ENCODE results near the gene DPP6.

DPP6 gene

GRCh38 chr7:154812027-154812426 lies 759.8 kb downstream of the DPP6 start:
- DNase-seq (ENCODE audit: low read depth, low spot score): no peak

- DNase-seq (ENCODE audit: low read depth, low spot score): no peak
Measured at GRCh38 chr7:154817224-154817896, 765.2 kb downstream of the DPP6 start.

GRCh38 chr7:154827007-154827406 lies 774.8 kb downstream of the DPP6 start:
- DNase-seq (ENCODE audit: low read depth, low spot score): no peak

GRCh38 chr7:154832557-154833138 lies 780.5 kb downstream of the DPP6 start:
- no peak for DNase-seq (ENCODE audit: low read depth, low spot score)

- no peak for DNase-seq (ENCODE audit: low read depth, low spot score)
Measured at GRCh38 chr7:154836021-154836448, 783.8 kb downstream of the DPP6 start.

GRCh38 chr7:154837087-154837486 lies 784.9 kb downstream of the DPP6 start:
- no peak for DNase-seq (ENCODE audit: low read depth, low spot score)

- DNase-seq (ENCODE audit: low read depth, low spot score): no peak
Measured at GRCh38 chr7:154837622-154838021, 785.4 kb downstream of the DPP6 start.

GRCh38 chr7:154840086-154840485 lies 787.9 kb downstream of the DPP6 start:
- no peak for DNase-seq (ENCODE audit: low read depth, low spot score)

- no peak for DNase-seq (ENCODE audit: low read depth, low spot score)
Measured at GRCh38 chr7:154841731-154842331, 789.6 kb downstream of the DPP6 start.

GRCh38 chr7:154842591-154842990 lies 790.4 kb downstream of the DPP6 start:
- no peak for DNase-seq (ENCODE audit: low read depth, low spot score)

- no peak for DNase-seq (ENCODE audit: low read depth, low spot score)
Measured at GRCh38 chr7:154843670-154844237, 791.6 kb downstream of the DPP6 start.

- DNase-seq (ENCODE audit: low read depth, low spot score): no peak
Measured at GRCh38 chr7:154844499-154844898, 792.3 kb downstream of the DPP6 start.

GRCh38 chr7:154844955-154845354 lies 792.8 kb downstream of the DPP6 start:
- no peak for DNase-seq (ENCODE audit: low read depth, low spot score)

GRCh38 chr7:154848464-154848863 lies 796.3 kb downstream of the DPP6 start:
- DNase-seq (ENCODE audit: low read depth, low spot score): no peak

GRCh38 chr7:154852205-154852604 lies 800.0 kb downstream of the DPP6 start:
- no peak for DNase-seq (ENCODE audit: low read depth, low spot score)

GRCh38 chr7:154853063-154853726 lies 801.0 kb downstream of the DPP6 start:
- no peak for DNase-seq (ENCODE audit: low read depth, low spot score)

- DNase-seq (ENCODE audit: low read depth, low spot score): no peak
Measured at GRCh38 chr7:154853727-154854095, 801.5 kb downstream of the DPP6 start.

GRCh38 chr7:154854836-154855235 lies 802.6 kb downstream of the DPP6 start:
- DNase-seq (ENCODE audit: low read depth, low spot score): no peak

- no peak for DNase-seq (ENCODE audit: low read depth, low spot score)
Measured at GRCh38 chr7:154855366-154855765, 803.2 kb downstream of the DPP6 start.

GRCh38 chr7:154856733-154857132 lies 804.5 kb downstream of the DPP6 start:
- DNase-seq (ENCODE audit: low read depth, low spot score): no peak

GRCh38 chr7:154857240-154857639 lies 805.0 kb downstream of the DPP6 start:
- no peak for DNase-seq (ENCODE audit: low read depth, low spot score)

Measured in activated naive CD8-positive, alpha-beta T cell treated with anti-CD3 and anti-CD28 coated beads, Interleukin-2, amount 50 U/mL, for 16 hours (primary cell).